Tibial nerve (tissue), 3 donors: ENCODE measurements around the gene CLTRN.

Source experiments
- POLR2A ChIP-seq, 2 donors: fragments of 450-650 bp; IDR thresholded peaks; one replicate each; pipeline ENCODE4 v1.6.1; 2017; ENCODE audit warnings: antibody characterized with exemption in 2 of 2, mild to moderate bottlenecking in 2 of 2, moderate library complexity in 2 of 2
- TF ChIP-seq, protein P1 (sequence below), 5 experiments: fragments of 200-600 bp in 3 of 5; fragments of 450-650 bp in 2 of 5; sonication (generic) in 3 of 5; IDR thresholded peaks; one replicate each; pipeline ENCODE4 v1.5.1; 2016 to 2019; ENCODE audit warnings: antibody characterized with exemption in 5 of 5, mild to moderate bottlenecking in 3 of 5, moderate library complexity in 2 of 5

- no peak for TF ChIP-seq POLR2A (IDR thresholded peaks at IDR 0.05)
- TF ChIP-seq, protein P1, sequence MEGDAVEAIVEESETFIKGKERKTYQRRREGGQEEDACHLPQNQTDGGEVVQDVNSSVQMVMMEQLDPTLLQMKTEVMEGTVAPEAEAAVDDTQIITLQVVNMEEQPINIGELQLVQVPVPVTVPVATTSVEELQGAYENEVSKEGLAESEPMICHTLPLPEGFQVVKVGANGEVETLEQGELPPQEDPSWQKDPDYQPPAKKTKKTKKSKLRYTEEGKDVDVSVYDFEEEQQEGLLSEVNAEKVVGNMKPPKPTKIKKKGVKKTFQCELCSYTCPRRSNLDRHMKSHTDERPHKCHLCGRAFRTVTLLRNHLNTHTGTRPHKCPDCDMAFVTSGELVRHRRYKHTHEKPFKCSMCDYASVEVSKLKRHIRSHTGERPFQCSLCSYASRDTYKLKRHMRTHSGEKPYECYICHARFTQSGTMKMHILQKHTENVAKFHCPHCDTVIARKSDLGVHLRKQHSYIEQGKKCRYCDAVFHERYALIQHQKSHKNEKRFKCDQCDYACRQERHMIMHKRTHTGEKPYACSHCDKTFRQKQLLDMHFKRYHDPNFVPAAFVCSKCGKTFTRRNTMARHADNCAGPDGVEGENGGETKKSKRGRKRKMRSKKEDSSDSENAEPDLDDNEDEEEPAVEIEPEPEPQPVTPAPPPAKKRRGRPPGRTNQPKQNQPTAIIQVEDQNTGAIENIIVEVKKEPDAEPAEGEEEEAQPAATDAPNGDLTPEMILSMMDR (IDR thresholded peaks at IDR 0.05): peak; percentile 56 to 78 (median 68)
Observed at GRCh38 chrX:15686818-15687685, 22.4 kb upstream of the CLTRN start.
